Upper lobe of left lung (tissue), 6 donors: ENCODE results near the gene AJUBA. TPM values are rescaled to one million over a fixed set of nuclear protein-coding genes. Genes with fewer than 3 reads are reported as not detected.

Experiments
- ATAC-seq, 2 donors: fragments of 200-7000 bp; cut with Tn5 transposase; one replicate each; pipeline ENCODE4 v1.9.1; 2022; ENCODE audit warnings: mild to moderate bottlenecking in 2 of 2, moderate library complexity in 2 of 2; ENCODE audit not compliant: low FRiP score in 2 of 2
- DNase-seq, 2 donors: peaks; one replicate each; pipeline ENCODE4 v3.0.0-alpha.2; 2019 to 2020
- H3K27ac ChIP-seq, 4 donors: fragments of 200-600 bp; sonication (generic); one replicate each; pipeline ENCODE4 v1.5.1; 2016 to 2019
- H3K27me3 ChIP-seq, 4 donors: fragments of 200-600 bp; sonication (generic); one replicate each; pipeline ENCODE4 v1.5.1; 2017 to 2019
- H3K36me3 ChIP-seq, 4 donors: fragments of 200-600 bp; sonication (generic); one replicate each; pipeline ENCODE4 v1.5.1; 2016 to 2019
- H3K4me1 ChIP-seq, 4 donors: fragments of 200-600 bp; sonication (generic); one replicate each; pipeline ENCODE4 v1.5.1; 2018 to 2019
- H3K4me3 ChIP-seq, 4 donors: fragments of 200-600 bp; sonication (generic); one replicate each; pipeline ENCODE4 v1.5.1; 2017 to 2019; ENCODE audit warnings: mild to moderate bottlenecking in 2 of 4, moderate library complexity in 1 of 4
- H3K9me3 ChIP-seq, 4 donors: fragments of 200-600 bp; sonication (generic); one replicate each; pipeline ENCODE4 v1.5.1; 2018 to 2019
- EP300 ChIP-seq, 4 donors: sonication (generic); formaldehyde crosslinking; IDR thresholded peaks; one replicate each; pipeline ENCODE4 v1.5.1; 2017; ENCODE audit warnings: antibody characterized with exemption in 4 of 4, control low read depth in 2 of 4
- POLR2A ChIP-seq, 4 donors: fragments of 450-650 bp; IDR thresholded peaks; one replicate each; pipeline ENCODE4 v1.5.1; 2016 to 2017; ENCODE audit warnings: antibody characterized with exemption in 4 of 4, mild to moderate bottlenecking in 2 of 4
- POLR2AphosphoS5 ChIP-seq, 2 donors: sonication (generic); formaldehyde crosslinking; IDR thresholded peaks; one replicate each; pipeline ENCODE4 v1.5.1; 2017; ENCODE audit warnings: antibody characterized with exemption in 2 of 2
- WGBS, 2 donors: methylation state at CpG; one replicate each; pipeline ENCODE4 v1.1.5; 2017 to 2018; 5-methylcytosine and 5-hydroxymethylcytosine counted together
- total RNA-seq, 6 donors: library from RNA; depleted of rRNA in 4 of 6; stranded (reverse); fragments of >200 nt in 4 of 6; gene quantifications; one replicate each; pipeline versions ENCODE4 v1.1.0 to v1.2.1, GENCODE V29; 2016 to 2021
- TF ChIP-seq, protein P1 (sequence below), 6 experiments: fragments of 450-650 bp in 4 of 6; fragments of 200-600 bp in 2 of 6; sonication (generic) in 2 of 6; IDR thresholded peaks; one replicate each; pipeline ENCODE4 v1.5.1; 2016 to 2019; ENCODE audit warnings: antibody characterized with exemption in 6 of 6
- donor health status: DM: no; HTN: no; CAD: no; lungs with moderate emphysema.
- donor health status: DM: no; HTN: yes; CAD: no; lungs with severe emphysema.

AJUBA gene
- total RNA-seq, 6 donors from 2014 or later, result 34.4 to 50.3 (median 39.5) TPM

- 79 to 80% methylated on average over 3 of the region's 3 CpGs for WGBS, 2 donors
- no peak for ATAC-seq
Measured at GRCh38 chr14:22932146-22932545, 50.2 kb downstream of the AJUBA start.

DNA sequence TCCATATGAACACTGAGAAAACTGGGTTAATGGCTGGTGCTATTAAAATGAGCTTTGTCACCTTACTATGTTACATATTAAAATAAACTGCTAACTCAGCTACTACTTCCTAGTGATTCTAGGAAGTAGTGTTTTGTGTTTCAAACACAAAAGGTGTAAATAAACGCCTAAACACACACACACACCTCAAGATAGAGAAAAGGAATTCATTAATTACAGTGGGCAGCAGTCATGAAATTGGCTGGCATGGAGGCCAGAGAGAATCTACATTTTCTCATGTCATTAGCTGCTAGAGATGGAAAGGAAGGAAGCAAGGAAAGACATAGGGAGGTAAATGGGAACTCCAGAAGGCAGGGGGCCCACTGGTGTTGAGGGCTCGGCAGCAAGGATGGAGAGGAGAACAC, 52.4 kb downstream of the AJUBA start:
- DNase-seq (no peak), ATAC-seq (no peak)
- H3K4me1 ChIP-seq, result peaks cover 10 to 31% (median 18%) of the 10 kb centered on the region in 4 donors
- no peak for TF ChIP-seq EP300 (IDR thresholded peaks at IDR 0.05)
- TF ChIP-seq POLR2AphosphoS5 (IDR thresholded peaks at IDR 0.05), result no peak
- TF ChIP-seq, protein P1, sequence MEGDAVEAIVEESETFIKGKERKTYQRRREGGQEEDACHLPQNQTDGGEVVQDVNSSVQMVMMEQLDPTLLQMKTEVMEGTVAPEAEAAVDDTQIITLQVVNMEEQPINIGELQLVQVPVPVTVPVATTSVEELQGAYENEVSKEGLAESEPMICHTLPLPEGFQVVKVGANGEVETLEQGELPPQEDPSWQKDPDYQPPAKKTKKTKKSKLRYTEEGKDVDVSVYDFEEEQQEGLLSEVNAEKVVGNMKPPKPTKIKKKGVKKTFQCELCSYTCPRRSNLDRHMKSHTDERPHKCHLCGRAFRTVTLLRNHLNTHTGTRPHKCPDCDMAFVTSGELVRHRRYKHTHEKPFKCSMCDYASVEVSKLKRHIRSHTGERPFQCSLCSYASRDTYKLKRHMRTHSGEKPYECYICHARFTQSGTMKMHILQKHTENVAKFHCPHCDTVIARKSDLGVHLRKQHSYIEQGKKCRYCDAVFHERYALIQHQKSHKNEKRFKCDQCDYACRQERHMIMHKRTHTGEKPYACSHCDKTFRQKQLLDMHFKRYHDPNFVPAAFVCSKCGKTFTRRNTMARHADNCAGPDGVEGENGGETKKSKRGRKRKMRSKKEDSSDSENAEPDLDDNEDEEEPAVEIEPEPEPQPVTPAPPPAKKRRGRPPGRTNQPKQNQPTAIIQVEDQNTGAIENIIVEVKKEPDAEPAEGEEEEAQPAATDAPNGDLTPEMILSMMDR (IDR thresholded peaks at IDR 0.05), result no peak
- TF ChIP-seq POLR2A (IDR thresholded peaks at IDR 0.05), result no peak
- peak overlapping the region; percentile 25 to 95 (median 84) for H3K4me3 ChIP-seq
- peak overlapping the region; percentile 86 to 94 (median 89) for H3K27ac ChIP-seq
- peaks cover 0 to 17% (median 8%) of the 10 kb centered on the region in 4 donors for H3K36me3 ChIP-seq
- no peaks in the 10 kb centered on the region for H3K27me3 ChIP-seq
- H3K9me3 ChIP-seq, result no peaks in the 10 kb centered on the region
- WGBS, 2 donors, result 0 to 2% methylated on average over 2 of the region's 2 CpGs

More at GRCh38 chr14:22932146-22932545, 50.2 kb downstream of the AJUBA start:
- TF ChIP-seq POLR2A (IDR thresholded peaks at IDR 0.05) (no peak), EP300 (IDR thresholded peaks at IDR 0.05) (no peak), POLR2AphosphoS5 (IDR thresholded peaks at IDR 0.05) (no peak)
- TF ChIP-seq, protein P1 (IDR thresholded peaks at IDR 0.05), result no peak
- peaks cover 0 to 1% (median 0%) of the 10 kb centered on the region in 4 donors for H3K36me3 ChIP-seq
- DNase-seq, result no peak
- H3K27me3 ChIP-seq, result no peaks in the 10 kb centered on the region
- no peak overlapping the region for H3K27ac ChIP-seq
- H3K4me1 ChIP-seq, result peaks cover 10 to 31% (median 18%) of the 10 kb centered on the region in 4 donors
- H3K9me3 ChIP-seq, result no peaks in the 10 kb centered on the region
- H3K4me3 ChIP-seq, result no peak overlapping the region

GRCh38 chr14:22929104-22929960, 53.0 kb downstream of the AJUBA start, which contains the start of gene PRMT5:
PRMT5 (minus strand) TSS chr14:22929376; CDS start chr14:22929361, 15 bp downstream.
- peak; percentile 91 to 100 for DNase-seq
- Histone ChIP-seq H3K27ac (peak within 1 kb of the TSS; percentile 86 to 94 (median 89)), H3K4me1 (peaks cover 10 to 31% (median 18%) of the 10 kb centered on the region in 4 donors), H3K36me3 (peaks cover 3 to 22% (median 12%) of the 10 kb centered on the region in 4 donors), H3K4me3 (peak within 1 kb of the TSS; percentile 55 to 95 (median 84)), H3K27me3 (no peaks in the 10 kb centered on the region), H3K9me3 (no peaks in the 10 kb centered on the region)
- TF ChIP-seq EP300 (IDR thresholded peaks at IDR 0.05) (peak in 1 of 4 donors; percentile 32), POLR2A (IDR thresholded peaks at IDR 0.05) (peak; percentile 21 to 85 (median 72)), POLR2AphosphoS5 (IDR thresholded peaks at IDR 0.05) (peak; percentile 82 to 83)
- TF ChIP-seq, protein P1 (IDR thresholded peaks at IDR 0.05), result peak in 1 of 6 experiments; percentile 11
- ATAC-seq, result peak; percentile 97 to 99
- WGBS, 2 donors, result 0% methylated on average over 28 to 51 of the region's 51 CpGs

GRCh38 chr14:22928237-22929103, 53.9 kb downstream of the AJUBA start:
- TF ChIP-seq POLR2A (IDR thresholded peaks at IDR 0.05), result no peak
- TF ChIP-seq, protein P1 (IDR thresholded peaks at IDR 0.05), result no peak
- no peak for TF ChIP-seq POLR2AphosphoS5 (IDR thresholded peaks at IDR 0.05)
- TF ChIP-seq EP300 (IDR thresholded peaks at IDR 0.05), result no peak
- Histone ChIP-seq H3K36me3 (peaks cover 10 to 30% (median 21%) of the 10 kb centered on the region in 4 donors), H3K27me3 (no peaks in the 10 kb centered on the region), H3K27ac (peak overlapping the region; percentile 84 to 94 (median 89)), H3K4me3 (peak overlapping the region; percentile 55 to 95 (median 84)), H3K9me3 (no peaks in the 10 kb centered on the region), H3K4me1 (peaks cover 10 to 31% (median 18%) of the 10 kb centered on the region in 4 donors)
- ATAC-seq (no peak), DNase-seq (no peak)
- WGBS, 2 donors, result 10 to 11% methylated on average over 12 of the region's 12 CpGs
